ENCODE results near the gene TXNDC2.
"Not testable (repeated sequence)": the region's sequence is repeated elsewhere in the genome, so short reads cannot be mapped to it uniquely, and the experiment has no call there.

The TXNDC2 gene

DNA sequence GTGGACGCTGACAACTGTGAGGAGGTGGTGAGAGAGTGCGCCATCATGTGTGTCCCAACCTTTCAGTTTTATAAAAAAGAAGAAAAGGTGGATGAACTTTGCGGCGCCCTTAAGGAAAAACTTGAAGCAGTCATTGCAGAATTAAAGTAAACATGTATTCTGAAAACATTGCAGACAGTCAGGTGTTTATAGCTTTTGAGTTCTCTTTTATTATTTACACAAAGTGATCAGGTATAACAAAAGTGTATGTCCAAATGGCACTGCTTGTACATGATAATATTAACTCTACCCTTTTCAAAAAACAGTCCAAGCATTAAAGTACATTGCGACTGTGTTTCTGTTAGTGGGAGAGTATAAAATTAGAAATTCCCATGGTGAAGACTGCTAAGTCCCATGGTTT lies 2.2 kb downstream of the TXNDC2 start:
- no peak for DNase-seq

DNA sequence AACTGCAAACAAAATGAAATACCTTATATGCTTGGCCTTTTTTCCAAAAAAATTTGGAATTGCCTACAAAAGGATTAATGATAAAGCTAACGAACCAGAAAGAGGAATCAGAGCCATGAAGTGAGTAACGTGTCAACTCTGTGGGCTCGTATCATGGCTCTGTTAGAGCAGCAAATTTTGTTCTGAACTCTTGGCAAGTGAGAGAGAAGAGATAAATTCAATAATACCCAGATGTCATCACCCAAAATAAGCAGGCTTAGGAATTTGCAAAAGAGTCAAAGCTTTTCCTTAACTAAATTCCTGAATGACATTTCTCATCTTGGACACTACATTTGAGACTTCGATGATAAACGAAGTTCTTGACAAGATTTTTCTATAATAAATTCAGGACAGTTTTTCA lies 4.4 kb downstream of the TXNDC2 start:
- DNase-seq, result no peak

GRCh38 chr18:9890957-9891356 lies 5.2 kb downstream of the TXNDC2 start:
- DNase-seq, result no peak

DNA sequence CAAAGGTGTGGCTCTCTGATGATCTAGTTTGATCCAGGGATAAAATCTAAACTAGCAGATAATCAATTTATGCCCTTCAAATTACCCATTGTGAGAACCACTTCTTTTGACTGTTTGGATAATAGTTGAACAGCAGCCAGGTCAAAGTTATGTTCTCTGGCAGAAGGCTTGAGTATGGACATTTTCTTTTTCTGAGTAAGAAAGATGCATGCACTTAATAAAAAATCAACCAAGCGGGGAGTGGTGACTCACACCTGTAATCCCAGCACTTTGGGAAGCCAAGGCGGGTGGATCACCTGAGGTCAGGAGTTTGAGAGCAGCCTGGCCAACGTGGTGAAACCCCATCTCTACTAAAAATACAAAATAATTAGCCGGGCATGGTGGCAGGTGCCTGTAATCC lies 5.7 kb downstream of the TXNDC2 start:
- DNase-seq, result not testable (repeated sequence)

DNA sequence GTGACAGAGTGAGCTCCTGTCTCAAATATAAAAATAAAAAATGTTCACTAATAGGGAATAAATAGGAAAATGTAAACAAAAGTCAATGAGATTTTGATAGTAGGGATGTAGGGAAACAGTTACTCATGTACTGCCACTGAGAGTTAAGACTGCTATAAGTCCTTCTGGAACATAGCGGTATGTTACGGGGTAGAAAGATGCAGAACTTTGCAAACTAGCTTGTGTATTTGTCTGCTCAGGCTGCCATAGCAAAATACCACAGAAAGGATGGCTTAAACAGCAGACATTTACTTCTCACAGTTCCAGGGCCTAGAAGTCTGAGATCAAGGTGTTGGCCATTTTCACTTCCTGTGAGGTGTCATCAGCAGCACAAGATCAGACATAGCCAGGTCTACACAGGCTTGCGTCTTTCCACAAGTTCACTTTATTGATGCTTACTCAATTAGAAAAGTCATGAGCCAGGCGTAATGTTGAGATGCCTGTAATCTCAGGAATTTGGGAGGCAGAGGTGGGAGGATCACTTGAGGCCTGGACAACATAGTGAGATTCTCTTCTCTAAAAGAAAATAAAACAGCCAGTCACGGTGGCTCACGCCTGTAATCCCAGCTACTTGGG lies 8.8 kb downstream of the TXNDC2 start:
- DNase-seq, result no peak

DNA sequence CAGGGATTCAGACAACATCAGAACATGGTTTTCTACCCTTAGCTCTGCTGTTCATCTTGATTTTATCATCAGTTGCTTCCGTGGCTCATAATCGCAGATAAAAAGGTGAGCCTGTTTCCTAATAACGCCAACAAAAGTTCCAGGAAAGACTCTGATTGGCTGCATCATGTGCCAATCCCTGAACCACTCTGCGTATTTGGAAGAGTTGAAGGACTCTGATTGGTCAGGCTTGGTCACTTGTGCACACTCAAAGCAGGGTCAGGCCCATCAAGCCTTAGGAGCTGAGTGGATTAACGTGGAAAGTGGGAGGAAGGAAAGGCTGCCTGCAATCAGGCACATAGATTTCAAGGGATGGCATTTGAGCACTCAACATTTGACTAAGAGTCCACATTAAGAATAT lies 11.4 kb downstream of the TXNDC2 start:
- DNase-seq, result no peak

- not testable (repeated sequence) for DNase-seq
These were observed 12.1 kb downstream of the TXNDC2 start for GRCh38 chr18:9897787-9898291.

DNA sequence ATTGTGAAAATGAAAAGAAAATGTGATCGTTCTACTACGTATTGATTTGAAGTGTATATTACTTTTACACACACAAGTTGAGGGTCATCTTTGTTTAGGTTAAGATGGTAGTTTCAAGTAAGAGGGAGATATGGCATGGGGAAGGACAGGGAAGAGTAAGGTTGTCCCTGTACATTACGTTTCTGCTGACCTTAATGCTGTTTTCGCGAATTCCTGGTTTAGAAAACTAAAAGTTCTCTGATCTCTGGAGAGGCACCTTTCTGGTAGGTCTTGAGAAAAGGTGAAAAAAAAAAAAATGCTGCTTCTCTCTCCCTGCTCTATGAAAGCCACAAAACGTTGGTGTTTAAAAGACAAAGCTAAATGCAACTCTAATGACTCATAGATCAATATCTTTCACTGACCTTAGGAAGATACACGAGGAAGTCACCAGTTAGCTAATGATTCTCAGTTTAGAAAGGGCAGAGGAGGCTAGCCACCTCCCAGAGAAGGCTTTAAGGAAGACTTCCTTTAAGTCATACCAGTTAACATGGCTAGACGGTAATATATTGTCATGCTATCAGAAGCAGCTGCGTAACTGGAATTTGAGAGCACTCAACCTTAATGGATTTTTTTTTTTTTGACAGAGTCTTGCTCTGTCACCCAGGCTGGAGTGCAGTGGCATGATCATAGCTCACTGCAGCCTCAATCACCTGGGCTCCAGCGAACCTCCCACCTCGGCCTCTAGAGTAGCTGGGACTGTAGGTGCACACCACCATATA lies 13.2 kb downstream of the TXNDC2 start:
- no peak for DNase-seq

DNA sequence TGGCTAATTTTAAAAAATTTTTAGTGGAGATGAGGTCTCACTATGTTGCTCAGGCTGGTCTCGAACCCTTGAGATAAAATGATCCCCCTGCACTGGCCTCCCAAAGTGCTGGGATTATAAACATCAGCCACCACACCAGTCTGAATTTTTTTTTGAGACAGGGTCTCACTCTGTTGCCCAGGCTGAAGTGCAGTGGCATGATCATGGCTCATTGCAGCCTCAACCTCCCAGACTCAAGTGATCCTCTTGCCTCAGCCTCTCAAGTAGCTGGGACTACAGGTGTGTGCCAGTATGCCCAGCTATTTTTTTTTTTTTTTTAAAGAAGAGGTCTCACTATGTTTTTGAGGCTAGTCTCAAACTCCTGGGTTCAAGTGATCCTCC lies 13.8 kb downstream of the TXNDC2 start:
- not testable (repeated sequence) for DNase-seq

DNA sequence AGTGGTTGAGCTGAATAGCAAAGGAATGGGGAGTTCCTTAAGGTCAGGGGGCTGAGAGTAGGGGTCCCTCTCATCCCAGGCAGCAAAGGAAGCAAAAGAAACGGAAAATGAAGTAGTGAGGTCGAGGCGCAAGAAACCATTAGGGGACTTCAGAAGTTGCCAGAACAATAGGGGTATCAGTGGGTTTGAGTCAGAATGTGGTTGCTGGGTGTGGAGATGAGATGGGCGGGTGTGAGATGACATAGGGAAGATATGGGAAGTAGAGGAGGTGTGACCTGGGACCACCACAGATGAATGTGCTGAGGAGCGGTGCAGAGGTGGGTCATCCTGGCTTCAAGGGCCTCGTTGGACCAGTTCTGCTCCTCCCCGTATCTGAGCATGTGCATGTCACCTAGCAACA lies 14.9 kb downstream of the TXNDC2 start:
- no peak for DNase-seq

- no peak for DNase-seq
These were observed 15.6 kb downstream of the TXNDC2 start for GRCh38 chr18:9901377-9901776.

GRCh38 chr18:9902264-9902663 lies 16.5 kb downstream of the TXNDC2 start:
- not testable (repeated sequence) for DNase-seq

GRCh38 chr18:9902832-9903231 lies 17.1 kb downstream of the TXNDC2 start:
- no peak for DNase-seq

DNA sequence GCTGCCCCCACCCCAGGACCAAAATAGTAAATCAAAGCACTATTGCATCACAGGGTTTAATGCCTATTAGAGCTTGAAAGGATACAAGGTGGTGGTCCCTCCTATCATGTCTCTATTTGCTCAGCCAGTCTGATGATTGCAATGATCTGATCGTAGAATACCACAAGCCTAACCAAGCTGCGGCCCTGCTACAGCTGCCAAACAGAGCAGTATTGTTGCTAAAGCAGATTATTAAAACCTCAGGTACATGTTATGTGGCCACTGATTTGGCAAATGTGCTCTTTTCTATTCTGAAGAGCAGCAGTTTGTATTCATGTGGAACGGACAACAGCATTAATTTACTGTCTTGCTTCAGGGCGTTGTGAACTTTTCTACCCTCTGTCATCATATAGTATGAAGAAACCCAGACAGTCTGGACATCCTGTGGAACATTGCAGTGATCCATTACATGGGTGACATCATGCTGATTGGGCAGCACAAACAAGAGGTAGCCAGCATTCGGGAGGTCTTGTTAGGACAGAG lies 19.7 kb downstream of the TXNDC2 start:
- no peak for DNase-seq

- DNase-seq, result no peak
These were observed 20.7 kb downstream of the TXNDC2 start for GRCh38 chr18:9906481-9906880.

DNA sequence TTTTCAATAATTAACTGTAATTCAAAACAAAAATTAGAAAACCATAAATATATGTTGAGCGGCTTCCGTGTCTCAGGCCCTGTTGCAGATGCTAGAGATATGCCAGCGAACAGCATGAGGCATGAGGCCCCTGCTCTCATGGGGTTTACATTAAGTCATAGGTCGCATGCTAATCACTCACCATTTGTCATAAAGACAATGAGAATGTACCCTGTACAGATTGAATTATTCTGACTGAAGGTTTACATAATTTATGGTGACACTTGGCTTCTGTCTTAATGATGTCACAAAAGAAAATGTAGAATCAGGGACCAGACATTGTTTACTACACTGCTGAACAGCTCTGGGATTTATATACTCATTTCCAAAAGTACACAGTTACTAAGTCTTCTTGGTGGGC lies 22.1 kb downstream of the TXNDC2 start:
- no peak for DNase-seq

DNA sequence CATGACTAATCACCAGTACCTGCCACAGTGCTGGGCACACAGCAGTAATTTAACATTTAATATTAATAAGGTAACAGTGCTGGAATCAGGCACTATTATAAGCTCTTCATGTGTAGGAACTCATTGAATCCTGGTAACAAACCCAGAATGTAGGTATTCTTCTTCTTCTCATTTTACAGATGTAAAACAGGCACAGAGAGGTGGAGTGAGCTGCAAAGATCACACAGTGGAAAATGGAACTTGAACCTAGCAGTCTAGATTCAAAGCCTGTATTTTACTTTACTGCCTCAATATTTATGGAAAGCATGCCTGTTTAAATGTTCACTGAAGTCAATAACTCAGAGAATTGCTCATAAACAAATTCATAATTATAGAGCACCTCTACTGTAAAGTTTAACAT lies 24.3 kb downstream of the TXNDC2 start:
- no peak for DNase-seq

DNA sequence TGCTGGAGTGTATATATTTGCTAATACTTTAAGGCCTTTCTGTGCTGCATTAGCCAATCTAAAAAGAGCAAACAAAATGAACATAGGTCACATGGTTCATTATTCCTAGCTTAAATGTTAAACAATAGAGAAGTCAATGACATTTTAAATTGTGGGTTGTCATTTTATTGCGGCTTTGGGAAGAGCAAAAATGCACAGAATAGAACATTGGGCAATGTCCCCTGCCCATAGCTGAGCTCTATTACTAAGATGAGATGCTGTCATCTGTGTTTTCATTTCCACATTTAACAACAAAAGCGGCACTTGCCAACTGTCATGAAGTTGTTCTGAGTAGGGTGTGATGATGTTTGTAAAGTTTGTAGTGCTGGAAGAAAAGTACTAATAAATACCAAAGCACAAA lies 24.9 kb downstream of the TXNDC2 start:
- no peak for DNase-seq

DNA sequence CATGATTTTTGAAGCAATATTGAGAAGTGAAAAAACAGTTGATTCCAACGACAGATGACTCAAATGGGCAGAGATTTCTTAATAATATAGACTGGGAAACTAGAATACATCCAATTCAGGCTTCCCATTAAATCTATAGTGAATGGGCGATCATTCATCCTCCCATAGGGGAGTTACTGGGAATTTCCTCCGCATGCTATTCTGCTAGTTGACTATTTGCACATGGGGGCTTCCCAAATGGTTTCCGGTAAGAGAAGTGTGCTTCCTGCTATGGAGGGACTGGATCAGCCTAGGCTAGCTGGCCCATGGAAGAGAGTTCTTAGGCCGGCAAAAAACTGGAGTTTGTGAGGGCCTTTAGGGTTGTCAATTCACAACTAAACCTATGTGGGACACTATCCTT lies 25.5 kb downstream of the TXNDC2 start:
- no peak for DNase-seq

DNA sequence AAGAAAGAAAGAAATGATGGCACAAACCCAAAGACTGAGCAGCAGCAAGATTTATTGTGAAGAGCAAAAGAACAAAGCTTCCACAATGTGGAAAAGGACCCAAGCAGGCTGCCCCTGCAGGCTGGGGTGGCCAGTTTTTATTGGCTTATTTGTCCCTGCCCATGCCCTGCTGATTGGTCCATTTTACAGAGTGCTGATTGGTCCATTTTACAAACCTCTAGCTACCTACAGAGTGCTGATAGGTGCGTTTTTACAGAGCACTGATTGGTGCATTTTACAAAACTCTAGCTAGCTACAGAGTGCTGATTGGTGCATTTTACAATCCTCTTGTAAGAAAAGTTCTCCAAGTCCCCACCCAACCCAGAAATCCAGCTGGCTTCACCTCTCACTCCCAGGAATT lies 26.5 kb downstream of the TXNDC2 start:
- DNase-seq, result not testable (repeated sequence)

- peak; percentile 74 for DNase-seq
These were observed 27.4 kb downstream of the TXNDC2 start for GRCh38 chr18:9913151-9913525.

DNA sequence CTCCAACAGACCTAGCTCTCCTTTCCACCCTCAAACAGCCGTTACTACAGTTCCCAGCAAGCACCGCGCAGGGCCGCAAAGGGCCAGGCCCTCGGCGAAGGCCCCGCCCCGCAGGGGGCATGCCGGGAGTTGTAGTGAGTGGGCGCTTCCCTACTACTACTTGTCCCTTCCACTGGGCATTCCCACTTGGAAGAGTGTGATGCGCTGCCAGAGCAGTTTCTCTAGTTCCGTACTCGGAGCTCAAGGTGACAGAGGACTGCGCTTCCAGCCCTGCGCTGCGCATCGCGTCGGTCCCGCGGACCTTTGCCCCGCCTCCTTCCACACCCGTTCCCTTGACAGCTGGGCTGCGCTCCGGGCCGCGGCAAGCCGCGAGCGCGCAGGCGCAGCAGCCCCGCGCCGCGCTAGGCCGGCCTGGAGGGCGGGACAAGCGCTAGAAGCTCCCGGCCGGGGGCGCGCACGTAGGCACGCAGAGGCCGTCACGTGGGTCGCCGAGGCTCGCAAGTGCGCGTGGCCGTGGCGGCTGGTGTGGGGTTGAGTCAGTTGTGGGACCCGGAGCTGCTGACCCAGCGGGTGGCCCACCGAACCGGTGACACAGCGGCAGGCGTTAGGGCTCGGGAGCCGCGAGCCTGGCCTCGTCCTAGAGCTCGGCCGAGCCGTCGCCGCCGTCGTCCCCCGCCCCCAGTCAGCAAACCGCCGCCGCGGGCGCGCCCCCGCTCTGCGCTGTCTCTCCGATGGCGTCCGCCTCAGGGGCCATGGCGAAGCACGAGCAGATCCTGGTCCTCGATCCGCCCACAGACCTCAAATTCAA lies 28.0 kb downstream of the TXNDC2 start, which contains the start of gene VAPA:
VAPA (plus strand) TSS at position 491 of the 808 bp plus-strand sequence; CDS start at position 732, 241 bp downstream.
- peak; percentile 99 for DNase-seq

GRCh38 chr18:9914334-9914583 lies 28.5 kb downstream of the TXNDC2 start:
- peak; percentile 86 for DNase-seq

All from NCI-H146 (cell line).